Stimulated activated CD4-positive, alpha-beta T cell treated with anti-CD3 and anti-CD28 coated beads, Interleukin-1b, Interleukin-23, amount 100 ng/mL, for 1 hour (primary cell): ENCODE measurements around the gene UPK3A.

Experiments used
- DNase-seq, 2 donors: peaks; one replicate each; pipeline ENCODE4 v3.0.0-alpha.2; 2020; ENCODE audit warnings: low read depth in 2 of 2

UPK3A gene

GRCh38 chr22:45329530-45329936, 44.8 kb downstream of the UPK3A start:
- no peak for DNase-seq

GRCh38 chr22:45330548-45330947, 45.8 kb downstream of the UPK3A start:
- no peak for DNase-seq

- DNase-seq, result no peak
These were observed 46.7 kb downstream of the UPK3A start for GRCh38 chr22:45331486-45331885.

GRCh38 chr22:45332001-45332400, 47.3 kb downstream of the UPK3A start:
- DNase-seq, result no peak

GRCh38 chr22:45334068-45334467, 49.3 kb downstream of the UPK3A start:
- no peak for DNase-seq

GRCh38 chr22:45334528-45334927, 49.8 kb downstream of the UPK3A start:
- no peak for DNase-seq

- DNase-seq, result no peak
These were observed 50.5 kb downstream of the UPK3A start for GRCh38 chr22:45335021-45335818.

- DNase-seq, result no peak
These were observed 51.2 kb downstream of the UPK3A start for GRCh38 chr22:45335854-45336522.

GRCh38 chr22:45336971-45337431, 52.3 kb downstream of the UPK3A start:
- DNase-seq, result no peak

- DNase-seq, result no peak
These were observed 52.8 kb downstream of the UPK3A start for GRCh38 chr22:45337536-45337935.

- DNase-seq, result no peak
These were observed 54.0 kb downstream of the UPK3A start for GRCh38 chr22:45338795-45339194.

- DNase-seq, result no peak
These were observed 55.6 kb downstream of the UPK3A start for GRCh38 chr22:45340323-45340722.

GRCh38 chr22:45341498-45341897, 56.7 kb downstream of the UPK3A start:
- peak in 1 of 2 donors; percentile 16 for DNase-seq

GRCh38 chr22:45343143-45343542, 58.4 kb downstream of the UPK3A start:
- DNase-seq, result no peak

- DNase-seq, result no peak
These were observed 59.6 kb downstream of the UPK3A start for GRCh38 chr22:45344334-45344733.
